Gastroesophageal sphincter (tissue), 4 donors: ENCODE measurements around the gene VSTM2L. TPM values are rescaled to one million over a fixed set of nuclear protein-coding genes. Genes with fewer than 3 reads are reported as not detected.

ENCODE experiments used
- ATAC-seq: fragments of 150-250 bp; one replicate; pipeline ENCODE4 v1.9.1; 2016; ENCODE audit warnings: mild to moderate bottlenecking, moderate library complexity
- H3K27ac ChIP-seq, 4 donors: fragments of 200-600 bp; sonication (generic) in 3 of 4; 1 replicate in 3 of 4; 2 replicates in 1 of 4; pipeline ENCODE4 v1.5.1; 2016 to 2019
- H3K27me3 ChIP-seq: fragments of 200-600 bp; sonication (generic); one replicate; pipeline ENCODE4 v1.5.1; 2019
- H3K36me3 ChIP-seq, 2 donors: fragments of 200-600 bp; sonication (generic); one replicate each; pipeline ENCODE4 v1.5.1; 2019; ENCODE audit warnings: control low read depth in 1 of 2
- H3K4me1 ChIP-seq, 3 donors: fragments of 200-600 bp; sonication (generic); 1 replicate in 2 of 3; 2 replicates in 1 of 3; pipeline ENCODE4 v1.5.1; 2016 to 2019; ENCODE audit warnings: control low read depth in 2 of 3
- H3K4me3 ChIP-seq, 2 donors: fragments of 200-600 bp; sonication (generic); one replicate each; pipeline ENCODE4 v1.5.1; 2019; ENCODE audit warnings: mild to moderate bottlenecking in 1 of 2, moderate library complexity in 1 of 2
- H3K9me3 ChIP-seq, 3 donors: fragments of 200-600 bp; sonication (generic); one replicate each; pipeline ENCODE4 v1.5.1; 2017 to 2019; ENCODE audit warnings: control low read depth in 2 of 3
- EP300 ChIP-seq: sonication (generic); formaldehyde crosslinking; IDR thresholded peaks from one replicate; pipeline ENCODE4 v1.6.1; 2017; ENCODE audit warnings: antibody characterized with exemption, mild to moderate bottlenecking
- POLR2A ChIP-seq, 2 donors: fragments of 450-650 bp; IDR thresholded peaks; one replicate each; pipeline ENCODE4 v1.6.1; 2017; ENCODE audit warnings: antibody characterized with exemption in 2 of 2, mild to moderate bottlenecking in 2 of 2, moderate library complexity in 1 of 2
- POLR2AphosphoS5 ChIP-seq: sonication (generic); formaldehyde crosslinking; IDR thresholded peaks from one replicate; pipeline ENCODE4 v1.6.1; 2017; ENCODE audit warnings: antibody characterized with exemption
- WGBS, 2 donors: methylation state at CpG; one replicate each; pipeline ENCODE4 v1.1.5; 2018; ENCODE audit warnings: low coverage in 1 of 2; 5-methylcytosine and 5-hydroxymethylcytosine counted together
- total RNA-seq, 4 donors: library from RNA; depleted of rRNA; stranded (reverse); fragments of >200 nt; gene quantifications; one replicate each; pipeline ENCODE4 v1.1.0, GENCODE V29; 2016
- TF ChIP-seq, protein P1 (sequence below), 4 experiments: fragments of 200-600 bp in 2 of 4; fragments of 450-650 bp in 2 of 4; sonication (generic) in 1 of 4; IDR thresholded peaks; one replicate each; pipeline ENCODE4 v1.5.1; 2017 to 2019; ENCODE audit warnings: antibody characterized with exemption in 4 of 4, mild to moderate bottlenecking in 2 of 4, moderate library complexity in 2 of 4

Gene VSTM2L
- total RNA-seq, 4 donors from 2014 or later = 0.94 to 8.5 (median 7.0) TPM

DNA sequence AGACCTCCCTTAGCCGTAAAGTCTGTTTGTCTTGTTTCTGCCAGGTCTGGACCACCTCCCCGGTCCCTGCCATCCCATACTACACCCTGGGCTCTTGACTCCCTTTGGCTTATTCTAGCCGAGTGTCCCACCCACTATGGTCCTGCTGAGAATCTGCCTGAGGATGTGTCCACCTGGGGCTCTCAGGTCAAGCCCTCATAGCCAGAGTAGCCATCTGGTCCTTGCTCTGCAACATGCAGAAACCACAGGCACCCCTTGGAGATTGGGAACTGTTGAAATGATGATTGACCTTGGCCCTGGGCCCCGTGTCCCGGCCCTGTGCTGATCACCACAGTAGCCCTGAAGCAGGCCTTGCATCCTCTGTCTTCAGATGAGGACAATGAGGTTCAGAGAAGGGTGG is 44.0 kb downstream of the VSTM2L start:
- no peak for TF ChIP-seq POLR2A (IDR thresholded peaks at IDR 0.05)
- TF ChIP-seq EP300 = no peak
- peaks cover 0 to 14% (median 0%) of the 10 kb centered on the region in 3 donors for H3K9me3 ChIP-seq

DNA sequence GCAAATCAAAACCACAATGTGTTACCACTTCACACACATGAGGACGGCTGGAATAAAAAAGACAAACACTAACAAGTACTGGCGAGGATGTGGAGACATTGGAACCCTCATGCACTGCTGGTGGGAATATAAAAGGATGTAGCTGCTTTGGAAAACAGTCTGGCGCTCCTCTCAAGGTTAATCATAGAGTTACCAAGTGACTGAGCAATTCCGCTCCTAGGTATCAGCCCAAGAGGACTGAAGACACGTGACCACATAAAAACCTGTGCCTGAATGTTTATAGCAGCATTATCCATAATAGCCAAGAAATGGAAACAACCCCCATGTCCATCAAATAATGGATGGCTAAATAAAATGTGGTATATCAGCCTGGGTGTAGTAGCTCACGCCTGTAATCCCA is 45.0 kb downstream of the VSTM2L start:
- WGBS, 2 donors = 89 to 90% methylated on average over 5 to 6 of the region's 6 CpGs
- Histone ChIP-seq H3K9me3 (peaks cover 0 to 14% (median 0%) of the 10 kb centered on the region in 3 donors), H3K27ac (no peak overlapping the region), H3K4me1 (no peaks in the 10 kb centered on the region), H3K36me3 (no peaks in the 10 kb centered on the region), H3K4me3 (no peak overlapping the region), H3K27me3 (no peaks in the 10 kb centered on the region)
- ATAC-seq = no peak
- TF ChIP-seq EP300 (no peak), POLR2AphosphoS5 (no peak), POLR2A (IDR thresholded peaks at IDR 0.05) (no peak)
- TF ChIP-seq, protein P1, sequence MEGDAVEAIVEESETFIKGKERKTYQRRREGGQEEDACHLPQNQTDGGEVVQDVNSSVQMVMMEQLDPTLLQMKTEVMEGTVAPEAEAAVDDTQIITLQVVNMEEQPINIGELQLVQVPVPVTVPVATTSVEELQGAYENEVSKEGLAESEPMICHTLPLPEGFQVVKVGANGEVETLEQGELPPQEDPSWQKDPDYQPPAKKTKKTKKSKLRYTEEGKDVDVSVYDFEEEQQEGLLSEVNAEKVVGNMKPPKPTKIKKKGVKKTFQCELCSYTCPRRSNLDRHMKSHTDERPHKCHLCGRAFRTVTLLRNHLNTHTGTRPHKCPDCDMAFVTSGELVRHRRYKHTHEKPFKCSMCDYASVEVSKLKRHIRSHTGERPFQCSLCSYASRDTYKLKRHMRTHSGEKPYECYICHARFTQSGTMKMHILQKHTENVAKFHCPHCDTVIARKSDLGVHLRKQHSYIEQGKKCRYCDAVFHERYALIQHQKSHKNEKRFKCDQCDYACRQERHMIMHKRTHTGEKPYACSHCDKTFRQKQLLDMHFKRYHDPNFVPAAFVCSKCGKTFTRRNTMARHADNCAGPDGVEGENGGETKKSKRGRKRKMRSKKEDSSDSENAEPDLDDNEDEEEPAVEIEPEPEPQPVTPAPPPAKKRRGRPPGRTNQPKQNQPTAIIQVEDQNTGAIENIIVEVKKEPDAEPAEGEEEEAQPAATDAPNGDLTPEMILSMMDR (IDR thresholded peaks at IDR 0.05) = no peak

More for the DNA sequence above, 44.0 kb downstream of the VSTM2L start:
- no peaks in the 10 kb centered on the region for H3K36me3 ChIP-seq
- H3K27ac ChIP-seq = no peak overlapping the region
- no peak overlapping the region for H3K4me3 ChIP-seq
- no peak for ATAC-seq
- no peaks in the 10 kb centered on the region for H3K4me1 ChIP-seq
- 92 to 93% methylated on average over 2 to 3 of the region's 5 CpGs for WGBS, 2 donors
- no peaks in the 10 kb centered on the region for H3K27me3 ChIP-seq

DNA sequence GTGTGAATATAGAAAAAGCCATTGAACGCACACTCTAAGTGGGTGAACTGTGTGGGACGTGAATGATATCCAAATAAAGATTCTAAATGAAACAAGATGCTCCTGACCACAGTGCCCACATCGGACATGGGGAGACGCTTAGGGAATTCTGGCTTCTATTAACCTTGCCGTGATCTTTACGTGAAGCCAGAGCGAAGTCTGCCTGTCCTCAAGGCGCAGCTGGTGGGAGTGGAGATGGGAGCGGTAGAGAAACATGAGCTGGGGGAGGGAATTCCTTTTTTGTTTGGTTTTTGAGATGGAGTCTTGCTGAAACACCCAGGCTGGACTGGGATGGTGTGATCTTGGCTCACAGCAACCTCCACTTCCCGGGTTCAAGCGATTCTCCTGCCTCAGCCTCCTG is 46.0 kb downstream of the VSTM2L start:
- Histone ChIP-seq H3K9me3 (peaks cover 0 to 14% (median 0%) of the 10 kb centered on the region in 3 donors), H3K36me3 (no peaks in the 10 kb centered on the region), H3K27ac (no peak overlapping the region), H3K27me3 (no peaks in the 10 kb centered on the region), H3K4me3 (no peak overlapping the region), H3K4me1 (no peaks in the 10 kb centered on the region)
- 85 to 87% methylated on average over 7 to 11 of the region's 11 CpGs for WGBS, 2 donors
- ATAC-seq = no peak
- TF ChIP-seq, protein P1 (IDR thresholded peaks at IDR 0.05) = no peak
- TF ChIP-seq EP300 = no peak
- TF ChIP-seq POLR2A (IDR thresholded peaks at IDR 0.05) = no peak
- no peak for TF ChIP-seq POLR2AphosphoS5

DNA sequence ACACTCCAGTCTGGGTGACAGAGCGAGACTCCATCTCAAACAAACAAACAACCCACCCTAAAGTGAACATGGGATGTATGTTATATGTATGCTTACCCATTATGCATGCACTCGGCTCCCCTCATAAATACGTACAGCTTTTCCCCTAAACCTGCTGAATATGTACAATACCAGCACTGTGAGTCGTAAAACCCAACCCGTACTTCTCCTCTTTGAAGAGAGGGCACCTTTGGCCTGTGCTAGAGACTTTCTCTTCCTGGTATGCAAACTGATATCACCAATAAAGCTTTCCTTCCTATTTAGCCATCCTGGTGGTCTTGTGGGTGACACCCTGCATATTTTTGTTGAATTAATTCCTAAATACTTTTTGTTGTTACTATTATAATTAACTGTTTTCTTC is 51.3 kb downstream of the VSTM2L start:
- Histone ChIP-seq H3K9me3 (peaks cover 0 to under 1% (median 0%) of the 10 kb centered on the region in 3 donors), H3K4me1 (no peaks in the 10 kb centered on the region), H3K27me3 (no peaks in the 10 kb centered on the region), H3K36me3 (no peaks in the 10 kb centered on the region), H3K27ac (no peak overlapping the region), H3K4me3 (no peak overlapping the region)
- ATAC-seq = no peak
- no peak for TF ChIP-seq EP300
- TF ChIP-seq, protein P1 (IDR thresholded peaks at IDR 0.05) = no peak
- no peak for TF ChIP-seq POLR2A (IDR thresholded peaks at IDR 0.05)
- no peak for TF ChIP-seq POLR2AphosphoS5
- 79 to 84% methylated on average over 2 to 4 of the region's 5 CpGs for WGBS, 2 donors

DNA sequence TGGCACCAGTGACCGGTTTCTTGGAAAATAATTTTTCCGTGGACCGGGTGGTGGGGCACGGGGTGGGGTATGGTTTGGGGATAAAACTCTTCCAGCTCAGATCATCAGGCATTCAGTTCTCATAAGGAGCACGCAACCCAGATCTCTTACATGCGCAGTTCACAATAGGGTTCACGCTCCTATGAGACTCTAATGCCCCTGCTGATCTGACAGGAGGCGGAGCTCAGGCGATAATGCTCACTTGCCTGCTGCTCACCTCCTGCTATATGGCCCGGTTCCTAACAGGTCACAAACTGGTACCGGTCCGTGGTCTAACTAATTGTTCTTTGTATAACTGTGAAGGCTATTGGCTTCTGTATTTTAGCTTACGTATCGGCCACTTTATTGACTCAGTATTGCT is 51.7 kb downstream of the VSTM2L start:
- TF ChIP-seq POLR2AphosphoS5 = no peak
- TF ChIP-seq, protein P1 (IDR thresholded peaks at IDR 0.05) = no peak
- Histone ChIP-seq H3K27ac (no peak overlapping the region), H3K27me3 (no peaks in the 10 kb centered on the region), H3K9me3 (peaks cover 0 to 5% (median 0%) of the 10 kb centered on the region in 3 donors), H3K4me1 (no peaks in the 10 kb centered on the region), H3K36me3 (no peaks in the 10 kb centered on the region), H3K4me3 (no peak overlapping the region)
- no peak for ATAC-seq
- 74 to 75% methylated on average over 8 to 12 of the region's 14 CpGs for WGBS, 2 donors
